ENCODE data around the gene KTN1.

GRCh38 chr14:55665067-55665675, 85.2 kb downstream of the KTN1 start:
- TF ChIP-seq EZH2 (IDR thresholded peaks at IDR 0.05; ENCODE audit: insufficient read depth, poor library complexity, severe bottlenecking) (no peak), EZH2phosphoT487 (IDR thresholded peaks at IDR 0.05; ENCODE audit: insufficient read depth, low read depth) (no peak)

Data from GM23248 (cell line).